Right ventricle myocardium superior (tissue), 1 donor: ENCODE data around the gene SWSAP1. TPM values are rescaled to one million over a fixed set of nuclear protein-coding genes. Genes with fewer than 3 reads are reported as not detected.

Experiments
- ATAC-seq: fragments of 200-7000 bp; cut with Tn5 transposase; one replicate; pipeline ENCODE4 v1.9.1; 2020; ENCODE audit warnings: mild to moderate bottlenecking; ENCODE audit not compliant: poor library complexity
- DNase-seq: peaks from one replicate; pipeline ENCODE4 v3.0.0-alpha.2; 2020
- intact Hi-C: fragments of 100-400 bp; cut with DNase I; formaldehyde crosslinking; loops from one replicate; pipeline ENCODE4 v1.11.2; 2022
- total RNA-seq: library from RNA; stranded (reverse); fragmentation: NEBNext Ultra II Directional; extraction: Animal tissue kit (Norgen Biotek cat#: 25700); gene quantifications from one replicate; pipeline ENCODE4 v1.2.1, GENCODE V29; 2021
- donor health status: DM: no; HTN: yes; CAD: no; lungs with severe emphysema.

SWSAP1 gene
- total RNA-seq, 1 donor from 2014 or later = 1.2 TPM

- ATAC-seq = no peak
- DNase-seq = no peak
- intact Hi-C loops = no loop called here
Observed at GRCh38 chr19:11423164-11423790, 48.8 kb downstream of the SWSAP1 start.

GRCh38 chr19:11423791-11424181, 49.3 kb downstream of the SWSAP1 start:
- intact Hi-C loops = no loop called here
- ATAC-seq = no peak
- no peak for DNase-seq

Other genes starting within 250 kb of the SWSAP1 start
- gene SPC24, start 218.9 kb upstream of the SWSAP1 start, total RNA-seq = 6.7 TPM
- 383 TPM for gene KANK2, start 177.1 kb upstream of the SWSAP1 start, total RNA-seq
- 0.40 TPM for gene ANGPTL8, start 135.0 kb upstream of the SWSAP1 start, total RNA-seq
- 32.0 TPM for gene DOCK6, start 112.1 kb upstream of the SWSAP1 start, total RNA-seq
- not detected for gene TSPAN16, start 78.5 kb upstream of the SWSAP1 start, total RNA-seq
- 7.9 TPM for gene RAB3D, start 35.0 kb upstream of the SWSAP1 start, total RNA-seq
- gene TMEM205, start 28.4 kb upstream of the SWSAP1 start, total RNA-seq = 105 TPM
- gene CCDC159, start 28.1 kb upstream of the SWSAP1 start, total RNA-seq = 18.8 TPM
- gene PLPPR2, start 19.2 kb upstream of the SWSAP1 start, total RNA-seq = 13.7 TPM
- 9.2 TPM for gene EPOR, start 9.6 kb downstream of the SWSAP1 start, total RNA-seq
- 8.6 TPM for gene RGL3, start 44.6 kb downstream of the SWSAP1 start, total RNA-seq
- gene ODAD3, start 60.5 kb downstream of the SWSAP1 start, total RNA-seq = 0.65 TPM
- 105 TPM for gene PRKCSH, start 61.0 kb downstream of the SWSAP1 start, total RNA-seq
- gene ELAVL3, start 106.4 kb downstream of the SWSAP1 start, total RNA-seq = 0.62 TPM
- gene ZNF653, start 131.2 kb downstream of the SWSAP1 start, total RNA-seq = 2.9 TPM
- gene ECSIT, start 154.5 kb downstream of the SWSAP1 start, total RNA-seq = 178 TPM
- 59.5 TPM for gene CNN1, start 164.2 kb downstream of the SWSAP1 start, total RNA-seq
- gene ELOF1, start 184.6 kb downstream of the SWSAP1 start, total RNA-seq = 32.7 TPM
- gene ACP5, start 203.0 kb downstream of the SWSAP1 start, total RNA-seq = 2.3 TPM
- 4.2 TPM for gene ZNF627, start 222.8 kb downstream of the SWSAP1 start, total RNA-seq